H1 (cell line): ENCODE results near the gene SCYGR4. TPM values are rescaled to one million over a fixed set of nuclear protein-coding genes. Genes with fewer than 3 reads are reported as not detected.
A peak's percentile ranks its signal among the peaks of the same experiment; 100 is the strongest.
"Not testable (repeated sequence)": the region's sequence is repeated elsewhere in the genome, so short reads cannot be mapped to it uniquely, and the experiment has no call there.

ENCODE experiments used
- CTCF ChIA-PET: fragments of 300-600 bp; sonication (Branson Sonifier 250); formaldehyde crosslinking; loops from one replicate; lab custom pipeline; 2021; ENCODE audit not compliant: partially characterized antibody; lab: Charles Lee
- POLR2A ChIA-PET: fragments of 300-600 bp; sonication (Branson Sonifier 250); formaldehyde crosslinking; loops from one replicate; lab custom pipeline; 2021; ENCODE audit warnings: inconsistent platforms; ENCODE audit not compliant: partially characterized antibody; lab: Charles Lee
- DNase-seq, 2 experiments: peaks; one replicate each; pipeline versions ENCODE4 v3.0.0 to v3.0.0-alpha.2; 2010 to 2022; ENCODE audit warnings: low spot score in 2 of 2, low read depth in 1 of 2, mixed read lengths in 1 of 2
- FAIRE-seq: peaks from 2 replicates; lab custom pipeline; 2011; peaks lifted over from hg19 to GRCh38; lab: Jason Lieb, UNC
- H2AFZ ChIP-seq: 2 replicates; pipeline ENCODE4 v1.8.1; 2012; ENCODE audit warnings: low read length, inconsistent platforms
- H2AK5ac ChIP-seq: 2 replicates; pipeline ENCODE4 v1.6.1; 2013; ENCODE audit warnings: low read depth, low read length
- H2BK120ac ChIP-seq: replicated peaks from 2 replicates; pipeline ENCODE3; 2013; ENCODE audit warnings: low read depth, low read length, inconsistent platforms
- H2BK12ac ChIP-seq: 2 replicates; pipeline ENCODE4 v1.6.1; 2013; ENCODE audit warnings: low read depth, low read length
- H2BK15ac ChIP-seq: 2 replicates; pipeline ENCODE4 v1.6.1; 2013; ENCODE audit warnings: low read length
- H2BK20ac ChIP-seq: 2 replicates; pipeline ENCODE4 v1.6.1; 2013; ENCODE audit warnings: low read length
- H2BK5ac ChIP-seq: 2 replicates; pipeline ENCODE4 v1.6.1; 2013; ENCODE audit warnings: low read depth, low read length
- H3K14ac ChIP-seq: 2 replicates; pipeline ENCODE4 v1.6.1; 2013; ENCODE audit warnings: inconsistent platforms; ENCODE audit not compliant: insufficient read length
- H3K18ac ChIP-seq: 2 replicates; pipeline ENCODE4 v1.6.1; 2013; ENCODE audit warnings: low read length; ENCODE audit errors: extremely low read depth
- H3K23ac ChIP-seq: 2 replicates; pipeline ENCODE4 v1.6.1; 2013; ENCODE audit warnings: inconsistent platforms; ENCODE audit not compliant: insufficient read length
- H3K23me2 ChIP-seq: 2 replicates; pipeline ENCODE4 v1.6.1; 2013; ENCODE audit warnings: low read depth, low read length
- H3K27ac ChIP-seq: 2 replicates; pipeline ENCODE4 v1.6.1; 2011; ENCODE audit warnings: low read depth, low read length, inconsistent platforms
- H3K27me3 ChIP-seq, 4 experiments: replicated peaks in 1 of 4; 1 replicate in 1 of 4; 2 replicates in 3 of 4; pipeline versions ENCODE4 v1.6.1 to v1.8.1; 2011 to 2013; ENCODE audit warnings: low read length in 3 of 4, mild to moderate bottlenecking in 3 of 4, inconsistent platforms in 2 of 4, mixed read lengths in 2 of 4, moderate library complexity in 1 of 4; ENCODE audit not compliant: control insufficient read depth in 3 of 4, insufficient read depth in 3 of 4; ENCODE audit errors: extremely low read depth in 1 of 4
- H3K36me3 ChIP-seq, 4 experiments: 2 replicates each; pipeline versions ENCODE4 v1.6.1 to v1.8.1; 2011 to 2013; ENCODE audit warnings: mild to moderate bottlenecking in 4 of 4, low read length in 3 of 4, moderate library complexity in 2 of 4, control low read depth in 1 of 4, inconsistent platforms in 1 of 4; ENCODE audit not compliant: insufficient read depth in 4 of 4, control insufficient read depth in 2 of 4
- H3K4ac ChIP-seq: replicated peaks from 2 replicates; pipeline ENCODE3; 2013; ENCODE audit warnings: low read length, low read depth, mixed read lengths, inconsistent platforms; ENCODE audit not compliant: insufficient read length
- H3K4me1 ChIP-seq, 4 experiments: replicated peaks in 1 of 4; 1 replicate in 1 of 4; 2 replicates in 3 of 4; pipeline versions ENCODE4 v1.6.1 to v1.8.1; 2011 to 2013; ENCODE audit warnings: low read length in 3 of 4, inconsistent platforms in 2 of 4, mixed read lengths in 1 of 4; ENCODE audit not compliant: insufficient read depth in 4 of 4, control insufficient read depth in 3 of 4
- H3K4me2 ChIP-seq, 2 experiments: 2 replicates each; pipeline versions ENCODE4 v1.6.1 to v1.8.1; 2011 to 2013; ENCODE audit warnings: low read depth in 2 of 2, low read length in 2 of 2, control low read depth in 1 of 2, inconsistent platforms in 1 of 2, mild to moderate bottlenecking in 1 of 2; ENCODE audit not compliant: insufficient read depth in 1 of 2
- H3K4me3 ChIP-seq, 4 experiments: fragments of 200-600, 300-600 bp in 1 of 4; sonication (generic), shearing (Covaris generic), sonication (Bioruptor Twin) in 1 of 4; 2 replicates each; pipeline versions ENCODE4 v1.5.1 to v1.8.1; 2011 to 2016; ENCODE audit warnings: low read length in 4 of 4, low read depth in 3 of 4, control low read depth in 2 of 4, inconsistent platforms in 2 of 4, mild to moderate bottlenecking in 2 of 4, mixed read lengths in 1 of 4, moderate library complexity in 1 of 4; ENCODE audit not compliant: insufficient read depth in 2 of 4; ENCODE audit errors: extremely low read depth in 1 of 4
- H3K56ac ChIP-seq: replicated peaks from 2 replicates; pipeline ENCODE3; 2013; ENCODE audit warnings: low read depth, mild to moderate bottlenecking, mixed read lengths, low read length, inconsistent platforms; ENCODE audit not compliant: insufficient read length
- H3K79me1 ChIP-seq: 2 replicates; pipeline ENCODE4 v1.6.1; 2013; ENCODE audit warnings: low read depth, low read length, control low read depth
- H3K79me2 ChIP-seq, 2 experiments: 2 replicates each; pipeline versions ENCODE4 v1.6.1 to v1.8.1; 2012 to 2013; ENCODE audit warnings: low read length in 2 of 2, mild to moderate bottlenecking in 2 of 2, inconsistent platforms in 1 of 2; ENCODE audit not compliant: insufficient read depth in 2 of 2, control insufficient read depth in 1 of 2
- H3K9ac ChIP-seq, 4 experiments: replicated peaks in 1 of 4; 1 replicate in 1 of 4; 2 replicates in 3 of 4; pipeline versions ENCODE4 v1.6.1 to v1.8.1; 2011 to 2013; ENCODE audit warnings: low read depth in 3 of 4, low read length in 3 of 4, control low read depth in 2 of 4, mild to moderate bottlenecking in 2 of 4, moderate library complexity in 2 of 4, inconsistent platforms in 1 of 4; ENCODE audit errors: extremely low read depth in 1 of 4
- H3K9me3 ChIP-seq, 2 experiments: 2 replicates each; pipeline versions ENCODE4 v1.6.1 to v1.8.1; 2012 to 2013; ENCODE audit warnings: mild to moderate bottlenecking in 2 of 2, moderate library complexity in 2 of 2, control low read depth in 1 of 2, inconsistent platforms in 1 of 2, low read depth in 1 of 2, low read length in 1 of 2, mixed read lengths in 1 of 2; ENCODE audit not compliant: insufficient read depth in 2 of 2
- H4K20me1 ChIP-seq, 2 experiments: replicated peaks in 1 of 2; 2 replicates each; pipeline versions ENCODE3 to v1.8.1; 2011 to 2013; ENCODE audit warnings: inconsistent platforms in 2 of 2, low read length in 2 of 2, mild to moderate bottlenecking in 1 of 2; ENCODE audit not compliant: insufficient read depth in 2 of 2, control insufficient read depth in 1 of 2
- H4K5ac ChIP-seq: 2 replicates; pipeline ENCODE4 v1.6.1; 2013; ENCODE audit warnings: low read length, low read depth, mixed read lengths, inconsistent platforms; ENCODE audit not compliant: insufficient read length
- H4K8ac ChIP-seq: 2 replicates; pipeline ENCODE4 v1.8.0; 2013; ENCODE audit warnings: mild to moderate bottlenecking, moderate library complexity, low read length, inconsistent platforms; ENCODE audit not compliant: insufficient read depth; ENCODE audit errors: extremely low read depth
- H4K91ac ChIP-seq: replicated peaks from 2 replicates; pipeline ENCODE3; 2013; ENCODE audit warnings: low read length, mixed read lengths, inconsistent platforms; ENCODE audit not compliant: insufficient read length
- WGBS, 2 experiments: shearing (Covaris generic) in 1 of 2; methylation state at CpG; one replicate each; pipeline versions ENCODE4 v1.1.6 to v1.1.7; 2013 to 2015; ENCODE audit warnings: low lambda C conversion rate in 2 of 2, mixed read lengths in 2 of 2, inconsistent platforms in 1 of 2, low coverage in 1 of 2, missing lambda C conversion rate in 1 of 2; ENCODE audit not compliant: insufficient replicate concordance in 2 of 2, insufficient coverage in 1 of 2, insufficient read length in 1 of 2; ENCODE audit errors: extremely low coverage in 1 of 2, missing lambda C conversion rate in 1 of 2; 5-methylcytosine and 5-hydroxymethylcytosine counted together
- polyA plus RNA-seq, 7 experiments: library from polyadenylated mRNA; depleted of rRNA in 3 of 7; stranded (reverse) in 5 of 7; unstranded in 2 of 7; fragments of >200 nt in 5 of 7; fragments of 200-250 nt in 2 of 7; gene quantifications; 1 replicate in 5 of 7; 2 replicates in 1 of 7; 4 replicates in 1 of 7; pipeline versions ENCODE4 v1.2.1 to v1.2.3, GENCODE V29; 2011 to 2013; ENCODE audit warnings: missing spikeins in 2 of 7, mixed read lengths in 2 of 7
- total RNA-seq: library from RNA; stranded (reverse); fragmentation: NEBNext Ultra II Directional; extraction: Animal tissue kit (Norgen Biotek cat#: 25700); gene quantifications from 2 replicates; pipeline ENCODE4 v1.2.1, GENCODE V29; 2021

The SCYGR4 gene
- total and polyA plus RNA-seq, 2 of the 8 experiments (the other 6 are each of a cell fraction or from before 2014, with no cell fraction given), result not detected

GRCh38 chr2:227598835-227599503, 18.3 kb upstream of the SCYGR4 start, which contains the start of gene SCYGR2:
Gene SCYGR2, plus strand, starts transcription at chr2:227598893. Its CDS starts 0 bp downstream, at chr2:227598893.
- H3K14ac ChIP-seq, H3K4ac ChIP-seq, H3K23ac ChIP-seq, FAIRE-seq, H3K27ac ChIP-seq, H2BK5ac ChIP-seq, H3K9me3 ChIP-seq, H2BK15ac ChIP-seq, H3K9ac ChIP-seq, H4K8ac ChIP-seq, H4K5ac ChIP-seq, H4K91ac ChIP-seq, H3K23me2 ChIP-seq, H3K27me3 ChIP-seq, H3K4me2 ChIP-seq, H3K36me3 ChIP-seq, H3K79me2 ChIP-seq, H3K4me1 ChIP-seq, DNase-seq, H4K20me1 ChIP-seq, H3K56ac ChIP-seq, H3K79me1 ChIP-seq, H2AK5ac ChIP-seq, H2BK20ac ChIP-seq, H2BK12ac ChIP-seq, POLR2A ChIA-PET, H3K4me3 ChIP-seq, H2BK120ac ChIP-seq: not testable (repeated sequence)
- peak within 1 kb of the TSS; percentile 19; the same call in 1 of the 2 replicates for H3K18ac ChIP-seq
- CTCF ChIA-PET, result interaction anchor here (1.1 to 3.8 kb wide), 4 partner anchors 10 to 193 kb away, joined by 3 to 14 read pairs (median 5); no protein-coding TSS in a partner anchor
- 88% methylated on average over 14 of the region's 16 CpGs; no CpG with 5 or more reads in 1 of the 2 experiments for WGBS, 2 experiments
- 0 out of 2 replicates have a peak within 1 kb of the TSS, but pooled peaks have one; percentile 71 for H2AFZ ChIP-seq
